ENCODE measurements around the gene GFER.

Gene GFER

GRCh38 chr16:2015117-2015946, 31.3 kb downstream of the GFER start:
- no peak overlapping the region for H3K4me3 ChIP-seq (ENCODE audit: low read length)

GRCh38 chr16:2015947-2016208, 31.9 kb downstream of the GFER start:
- no peak for TF ChIP-seq CTCF (conservative IDR thresholded peaks at IDR 0.05; ENCODE audit: low read length)
- no peak for DNase-seq (ENCODE audit: low read depth)
- no peak overlapping the region for H3K4me3 ChIP-seq (ENCODE audit: low read length)

More at GRCh38 chr16:2015117-2015946, 31.3 kb downstream of the GFER start:
- TF ChIP-seq CTCF (conservative IDR thresholded peaks at IDR 0.05; ENCODE audit: low read length) = no peak
- no peak for DNase-seq (ENCODE audit: low read depth)

- no peak overlapping the region for H3K4me3 ChIP-seq (ENCODE audit: low read length)
- no peak for DNase-seq (ENCODE audit: low read depth)
- peak; percentile 31 for TF ChIP-seq CTCF (conservative IDR thresholded peaks at IDR 0.05; ENCODE audit: low read length)
These were observed 32.5 kb downstream of the GFER start for GRCh38 chr16:2016407-2016922.

- no peak within 1 kb of the TSS for H3K4me3 ChIP-seq (ENCODE audit: low read length)
- no peak for TF ChIP-seq CTCF (conservative IDR thresholded peaks at IDR 0.05; ENCODE audit: low read length)
- no peak for DNase-seq (ENCODE audit: low read depth)
These were observed 35.5 kb downstream of the GFER start, which contains the start of gene NPW for GRCh38 chr16:2019518-2019920. TSS of gene NPW (plus strand) at chr16:2019785.

GRCh38 chr16:2019921-2020831, 36.2 kb downstream of the GFER start:
- DNase-seq (ENCODE audit: low read depth) = no peak
- no peak overlapping the region for H3K4me3 ChIP-seq (ENCODE audit: low read length)
- no peak for TF ChIP-seq CTCF (conservative IDR thresholded peaks at IDR 0.05; ENCODE audit: low read length)

- TF ChIP-seq CTCF (conservative IDR thresholded peaks at IDR 0.05; ENCODE audit: low read length) = no peak
- peak overlapping the region; percentile 49 for H3K4me3 ChIP-seq (ENCODE audit: low read length)
- peak; percentile 32 for DNase-seq (ENCODE audit: low read depth)
These were observed 38.7 kb downstream of the GFER start for GRCh38 chr16:2022723-2023091.
